ENCODE data around the gene ZNF213. TPM values are rescaled to one million over a fixed set of nuclear protein-coding genes. Genes with fewer than 3 reads are reported as not detected.
"Not testable (repeated sequence)": the region's sequence is repeated elsewhere in the genome, so short reads cannot be mapped to it uniquely, and the experiment has no call there.

The ZNF213 gene
- total RNA-seq, 1 experiment from 2014 or later = 5.8 TPM

DNA sequence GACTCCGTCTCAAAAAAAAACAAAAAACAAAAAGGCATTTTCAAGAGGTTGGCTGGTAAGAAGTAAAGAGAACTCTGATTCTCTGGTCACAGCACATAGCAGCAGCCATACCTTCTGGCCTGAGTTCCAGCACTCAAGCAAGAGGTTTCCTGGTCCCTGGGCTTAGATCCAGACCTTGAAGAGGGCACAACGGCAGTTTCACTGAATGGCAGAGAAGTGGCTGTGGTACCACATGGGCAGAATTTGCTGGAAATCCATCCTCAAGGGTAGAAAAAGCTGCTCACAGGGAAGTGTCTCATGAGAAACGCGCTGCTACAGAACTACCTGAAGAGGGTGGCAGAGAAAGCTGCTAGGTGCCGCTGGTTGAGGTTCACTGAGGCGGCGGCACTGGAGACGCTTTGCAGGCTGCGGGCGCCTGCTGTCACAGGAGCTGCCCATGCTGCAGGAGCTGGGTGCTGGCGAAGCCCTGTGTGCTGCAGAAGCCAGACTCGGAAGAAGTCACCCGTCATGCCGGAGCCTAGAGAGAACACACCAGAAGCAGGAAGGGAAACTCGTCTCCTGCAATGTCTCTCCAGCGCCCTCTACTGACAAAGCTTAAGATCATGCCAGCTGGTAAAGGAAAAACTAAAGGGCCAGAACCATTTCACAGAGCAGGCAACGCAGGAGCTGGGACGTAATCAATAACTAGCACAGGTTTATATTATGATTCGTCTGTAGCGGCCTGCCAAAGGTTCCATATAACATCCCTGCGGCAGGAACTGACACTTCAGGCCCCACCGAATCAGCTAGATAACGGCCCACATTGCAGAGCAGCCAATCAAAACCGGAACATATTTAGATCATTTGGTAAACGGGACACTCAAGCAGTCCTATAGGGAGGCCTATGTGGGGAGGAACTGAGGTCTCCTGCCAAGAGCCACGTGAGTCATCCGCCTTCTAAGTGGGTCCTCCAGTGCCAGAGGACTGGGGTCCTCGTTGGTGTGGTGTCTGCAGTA lies 5.4 kb upstream of the ZNF213 start:
- peak; percentile 92 for DNase-seq (ENCODE audit: low spot score)

- DNase-seq (ENCODE audit: low spot score) = peak; percentile 71
These were observed 3.0 kb upstream of the ZNF213 start for GRCh38 chr16:3131755-3132377.

DNA sequence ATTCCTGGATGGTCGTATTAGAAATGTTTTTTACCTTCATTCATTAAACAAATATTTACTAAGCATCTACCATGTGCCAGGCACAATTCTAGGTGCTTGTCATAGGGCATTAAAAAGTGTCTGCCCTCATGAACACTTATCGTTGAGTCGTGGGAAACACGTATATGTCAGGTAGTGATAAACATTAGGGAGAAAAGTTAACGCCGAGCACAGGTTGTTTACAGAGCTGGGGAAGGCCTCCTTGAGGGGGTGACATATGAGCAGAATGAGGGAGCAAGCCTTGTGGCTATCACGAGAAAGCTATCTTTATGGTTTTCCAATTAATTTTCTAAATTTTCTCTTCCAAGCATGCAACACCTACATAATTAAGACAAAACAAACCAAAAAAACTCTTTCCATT lies 985 bp upstream of the ZNF213 start:
- no peak for DNase-seq (ENCODE audit: low spot score)

- no peak for DNase-seq (ENCODE audit: low spot score)
These were observed 392 bp downstream of the ZNF213 start for GRCh38 chr16:3135126-3135715.

- DNase-seq (ENCODE audit: low spot score) = no peak
These were observed 2.4 kb downstream of the ZNF213 start for GRCh38 chr16:3137267-3137666.

DNA sequence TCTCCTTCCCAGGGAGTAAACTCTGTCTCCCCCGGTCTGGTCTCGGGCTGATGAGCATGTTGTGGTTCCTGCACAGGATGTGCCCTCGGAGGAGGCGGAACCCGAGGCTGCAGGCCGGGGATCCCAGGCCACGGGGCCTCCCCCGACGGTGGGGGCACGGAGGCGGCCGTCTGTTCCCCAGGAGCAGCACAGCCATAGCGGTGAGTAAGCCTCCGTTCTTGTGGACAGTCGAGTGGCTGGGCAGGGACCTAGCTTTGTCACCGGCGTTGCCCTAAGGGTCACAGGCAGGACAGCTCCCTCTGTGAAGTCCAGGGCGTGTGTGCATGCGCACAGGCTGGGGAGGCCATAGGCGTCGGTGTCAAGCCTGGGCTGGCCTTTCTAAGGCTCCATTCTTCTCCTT lies 3.5 kb downstream of the ZNF213 start:
- no peak for DNase-seq (ENCODE audit: low spot score)

GRCh38 chr16:3138823-3139426 lies 4.1 kb downstream of the ZNF213 start:
- no peak for DNase-seq (ENCODE audit: low spot score)

DNA sequence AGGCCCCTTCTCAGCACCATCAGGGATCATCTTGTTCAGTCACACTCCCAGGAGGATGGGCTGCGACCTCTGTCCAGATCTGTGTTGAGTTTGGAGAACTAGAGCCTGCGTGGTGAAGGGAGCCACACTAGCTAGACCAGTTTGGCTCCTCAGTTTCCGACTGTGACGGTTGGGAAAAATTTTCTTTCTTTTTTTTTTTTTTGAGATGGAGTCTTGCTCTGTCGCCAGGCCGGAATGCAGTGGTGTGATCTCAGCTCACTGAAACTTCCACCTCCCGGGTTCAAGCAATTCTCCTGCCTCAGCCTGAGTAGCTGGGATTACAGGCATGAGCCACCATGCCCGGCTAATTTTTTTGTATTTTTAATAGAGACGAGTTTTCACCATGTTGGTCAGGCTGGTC lies 4.7 kb downstream of the ZNF213 start:
- not testable (repeated sequence) for DNase-seq (ENCODE audit: low spot score)

DNA sequence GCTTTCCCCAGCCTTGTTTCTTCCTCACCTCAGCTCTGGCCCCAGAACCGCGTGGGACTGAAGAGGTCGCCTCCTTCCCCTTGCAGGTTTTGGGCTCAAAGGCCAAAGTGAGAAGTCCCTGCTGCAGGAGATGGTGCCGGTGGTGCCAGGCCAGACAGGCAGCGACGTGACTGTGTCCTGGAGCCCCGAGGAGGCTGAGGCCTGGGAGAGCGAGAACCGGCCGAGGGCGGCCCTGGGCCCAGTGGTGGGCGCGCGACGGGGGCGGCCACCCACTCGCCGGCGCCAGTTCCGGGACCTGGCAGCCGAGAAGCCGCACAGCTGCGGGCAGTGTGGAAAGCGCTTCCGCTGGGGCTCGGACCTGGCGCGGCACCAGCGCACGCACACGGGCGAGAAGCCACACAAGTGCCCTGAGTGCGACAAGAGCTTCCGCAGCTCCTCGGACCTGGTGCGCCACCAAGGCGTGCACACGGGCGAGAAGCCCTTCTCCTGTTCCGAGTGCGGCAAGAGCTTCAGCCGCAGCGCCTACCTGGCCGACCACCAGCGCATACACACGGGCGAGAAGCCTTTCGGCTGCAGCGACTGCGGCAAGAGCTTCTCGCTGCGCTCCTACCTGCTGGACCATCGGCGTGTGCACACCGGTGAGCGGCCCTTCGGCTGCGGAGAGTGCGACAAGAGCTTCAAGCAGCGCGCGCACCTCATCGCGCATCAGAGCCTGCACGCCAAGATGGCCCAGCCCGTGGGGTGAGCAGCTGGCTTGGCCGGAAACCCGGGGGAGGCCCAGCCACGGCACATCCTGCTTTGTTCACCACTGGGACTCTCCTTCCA lies 6.0 kb downstream of the ZNF213 start:
- DNase-seq (ENCODE audit: low spot score) = no peak

DNA sequence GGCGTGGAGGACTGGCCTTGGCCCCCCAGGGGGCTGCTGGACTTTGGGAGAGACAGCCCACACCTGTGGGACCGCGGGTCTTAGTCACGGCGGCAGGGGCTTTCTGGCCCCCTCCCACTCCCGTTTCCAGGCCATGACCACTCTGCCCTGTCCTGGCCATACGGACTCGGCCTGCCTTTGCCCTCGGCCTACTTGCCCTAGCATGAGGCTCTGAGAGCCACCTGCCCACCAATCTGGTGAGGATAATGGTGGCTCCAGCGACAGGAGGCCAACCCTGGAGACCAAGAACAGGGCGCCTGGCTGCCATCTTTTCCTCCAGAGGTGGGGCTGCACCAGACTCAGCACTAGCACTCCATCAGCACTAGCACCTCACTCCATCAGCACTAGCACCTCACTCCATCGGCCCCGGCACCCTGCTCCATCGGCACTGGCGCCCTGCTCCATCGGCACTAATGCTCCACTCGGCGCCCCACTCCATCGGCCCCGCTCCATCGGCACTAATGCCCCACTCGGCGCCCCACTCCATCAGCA lies 7.0 kb downstream of the ZNF213 start:
- no peak for DNase-seq (ENCODE audit: low spot score)

- no peak for DNase-seq (ENCODE audit: low spot score)
These were observed 7.5 kb downstream of the ZNF213 start for GRCh38 chr16:3142327-3142726.

GRCh38 chr16:3142770-3143169 lies 7.9 kb downstream of the ZNF213 start:
- DNase-seq (ENCODE audit: low spot score) = no peak

DNA sequence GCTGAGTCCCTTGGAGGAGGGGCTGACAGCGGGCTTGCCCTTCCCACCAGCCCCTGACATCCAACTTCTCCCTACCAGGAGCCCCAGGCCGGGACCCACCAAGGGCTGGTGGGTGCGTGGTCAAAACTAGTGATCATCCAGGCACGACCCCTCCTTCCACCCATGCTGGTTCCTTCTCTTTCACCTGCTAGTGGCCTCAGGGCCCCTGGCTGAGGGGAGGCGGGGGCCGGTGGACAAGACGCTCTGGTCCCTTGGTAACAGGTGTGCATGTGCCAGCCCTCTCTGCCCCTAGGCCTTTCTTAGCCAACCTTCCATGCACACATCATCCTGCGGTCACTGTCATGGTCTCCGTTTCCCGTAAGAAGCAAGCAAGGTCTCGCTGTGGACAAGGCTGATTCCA lies 8.4 kb downstream of the ZNF213 start:
- DNase-seq (ENCODE audit: low spot score) = no peak

DNA sequence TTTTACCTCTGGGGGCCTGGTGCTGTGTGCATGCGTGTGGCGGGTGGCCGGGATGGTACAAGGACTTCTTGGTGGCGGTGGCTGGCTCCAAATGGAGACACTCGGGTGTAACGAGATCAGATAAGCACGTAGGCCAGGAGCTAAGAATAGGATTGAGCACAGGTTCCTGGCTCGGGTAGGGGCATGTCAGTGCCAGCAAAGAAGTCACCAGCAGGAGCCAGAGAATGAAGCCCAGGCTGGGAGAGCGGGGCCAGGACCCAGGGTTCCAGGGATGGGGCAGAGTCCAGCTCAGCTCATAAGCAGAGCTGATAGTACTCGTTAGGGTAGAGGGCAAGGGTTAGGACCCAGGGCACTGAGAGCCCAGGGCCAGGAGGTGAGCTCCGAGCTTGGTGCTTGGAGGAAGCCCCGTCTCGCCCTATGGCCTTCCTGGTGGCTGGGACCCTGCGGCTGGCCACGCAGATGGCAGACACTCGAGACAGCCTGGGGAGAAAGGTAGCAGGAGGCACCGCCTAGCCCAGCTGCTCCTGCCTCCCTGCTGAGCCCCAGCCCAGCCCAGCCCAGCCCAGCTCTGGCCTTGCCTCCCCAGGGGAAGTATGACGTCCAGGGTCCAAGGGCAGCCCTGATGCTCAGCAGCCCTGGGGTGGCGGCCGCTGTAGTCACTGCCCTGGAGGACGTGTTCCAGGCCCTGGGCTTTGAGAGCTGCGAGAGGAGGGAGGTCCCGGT lies 8.9 kb downstream of the ZNF213 start:
- DNase-seq (ENCODE audit: low spot score) = no peak

DNA sequence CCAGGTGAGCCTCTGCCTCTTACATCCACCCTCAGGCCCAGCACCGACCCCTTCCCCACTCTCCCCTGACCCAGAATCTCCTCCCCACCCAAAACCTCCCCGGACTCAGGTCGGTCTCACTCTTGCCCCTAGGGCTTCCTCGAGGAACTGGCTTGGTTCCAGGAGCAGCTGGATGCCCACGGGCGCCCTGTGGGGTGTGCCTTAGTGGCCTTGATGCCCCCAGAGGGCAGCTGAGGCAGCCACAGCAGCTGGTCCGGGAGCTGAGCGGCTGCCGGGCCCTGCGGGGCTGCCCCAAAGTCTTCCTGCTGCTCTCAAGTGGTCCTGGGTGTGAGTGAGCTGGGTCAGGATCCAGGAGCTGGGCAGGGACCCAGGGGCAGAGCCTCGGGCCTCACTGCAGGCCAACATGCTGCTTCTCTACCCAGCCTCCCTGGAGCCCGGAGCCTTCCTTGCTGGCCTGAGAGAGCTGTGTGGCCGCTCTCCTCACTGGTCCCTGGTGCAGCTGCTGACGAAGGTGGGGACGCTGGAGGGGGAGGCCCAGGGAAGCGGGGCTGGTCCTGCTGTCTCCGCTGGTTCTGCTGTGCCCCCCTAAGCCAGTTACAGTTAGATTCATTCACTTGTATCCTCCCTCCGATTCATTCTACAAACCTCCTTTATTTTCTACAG lies 9.6 kb downstream of the ZNF213 start:
- no peak for DNase-seq (ENCODE audit: low spot score)

GRCh38 chr16:3145151-3145550 lies 10.3 kb downstream of the ZNF213 start:
- DNase-seq (ENCODE audit: low spot score) = no peak

DNA sequence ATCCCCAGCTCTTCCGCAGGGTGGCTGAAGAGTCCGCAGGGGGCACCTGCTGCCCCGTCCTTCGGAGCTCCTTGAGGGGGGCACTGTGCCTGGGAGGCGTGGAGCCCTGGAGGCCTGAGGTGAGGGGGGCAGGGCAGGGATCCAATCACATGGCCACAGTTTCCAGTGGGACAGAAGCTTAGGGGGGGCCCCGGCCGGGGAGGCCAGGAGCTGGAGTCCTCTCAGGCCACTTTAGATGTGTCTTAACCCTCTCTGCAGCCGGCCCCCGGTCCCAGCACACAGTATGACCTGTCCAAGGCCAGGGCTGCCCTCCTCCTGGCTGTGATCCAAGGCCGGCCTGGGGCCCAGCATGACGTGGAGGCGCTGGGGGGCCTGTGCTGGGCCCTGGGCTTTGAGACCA lies 10.8 kb downstream of the ZNF213 start:
- no peak for DNase-seq (ENCODE audit: low spot score)

DNA sequence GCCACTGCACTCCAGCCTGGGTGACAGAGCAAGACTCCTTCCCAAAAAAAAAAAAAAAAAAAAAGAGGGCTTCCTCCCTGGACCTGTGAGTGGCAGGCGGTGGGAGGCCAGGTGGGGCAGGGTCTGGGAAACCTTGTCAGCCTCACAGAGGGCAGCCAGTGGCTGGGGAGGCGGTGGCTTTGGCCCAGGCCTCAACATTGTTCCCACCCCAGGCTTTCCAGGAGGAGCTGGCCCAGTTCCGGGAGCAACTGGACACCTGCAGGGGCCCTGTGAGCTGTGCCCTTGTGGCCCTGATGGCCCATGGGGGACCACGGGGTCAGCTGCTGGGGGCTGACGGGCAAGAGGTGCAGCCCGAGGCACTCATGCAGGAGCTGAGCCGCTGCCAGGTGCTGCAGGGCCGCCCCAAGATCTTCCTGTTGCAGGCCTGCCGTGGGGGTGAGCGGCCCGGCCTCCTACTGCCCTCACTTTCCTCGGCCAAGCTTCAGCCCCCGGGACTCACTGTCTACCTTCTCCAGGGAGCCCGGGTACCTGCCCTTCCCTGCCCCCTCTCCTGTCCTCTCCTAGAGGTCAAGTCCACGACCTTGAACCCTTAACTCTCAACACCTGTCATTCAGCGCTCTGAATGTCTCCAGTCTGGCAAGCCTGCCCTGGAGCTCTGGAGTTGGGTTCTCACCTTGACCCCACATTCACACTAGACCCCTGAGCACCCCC lies 12.4 kb downstream of the ZNF213 start:
- no peak for DNase-seq (ENCODE audit: low spot score)

- DNase-seq (ENCODE audit: low spot score) = no peak
These were observed 12.9 kb downstream of the ZNF213 start for GRCh38 chr16:3147757-3148104.

Data from HT-29 (cell line).